ENCODE data around the gene ZNF775. TPM values are rescaled to one million over a fixed set of nuclear protein-coding genes. Genes with fewer than 3 reads are reported as not detected.
A peak's percentile ranks its signal among the peaks of the same experiment; 100 is the strongest.

The ZNF775 gene
- total RNA-seq, 6 experiments from 2014 or later = 0.44 to 1.6 (median 0.96) TPM

DNA sequence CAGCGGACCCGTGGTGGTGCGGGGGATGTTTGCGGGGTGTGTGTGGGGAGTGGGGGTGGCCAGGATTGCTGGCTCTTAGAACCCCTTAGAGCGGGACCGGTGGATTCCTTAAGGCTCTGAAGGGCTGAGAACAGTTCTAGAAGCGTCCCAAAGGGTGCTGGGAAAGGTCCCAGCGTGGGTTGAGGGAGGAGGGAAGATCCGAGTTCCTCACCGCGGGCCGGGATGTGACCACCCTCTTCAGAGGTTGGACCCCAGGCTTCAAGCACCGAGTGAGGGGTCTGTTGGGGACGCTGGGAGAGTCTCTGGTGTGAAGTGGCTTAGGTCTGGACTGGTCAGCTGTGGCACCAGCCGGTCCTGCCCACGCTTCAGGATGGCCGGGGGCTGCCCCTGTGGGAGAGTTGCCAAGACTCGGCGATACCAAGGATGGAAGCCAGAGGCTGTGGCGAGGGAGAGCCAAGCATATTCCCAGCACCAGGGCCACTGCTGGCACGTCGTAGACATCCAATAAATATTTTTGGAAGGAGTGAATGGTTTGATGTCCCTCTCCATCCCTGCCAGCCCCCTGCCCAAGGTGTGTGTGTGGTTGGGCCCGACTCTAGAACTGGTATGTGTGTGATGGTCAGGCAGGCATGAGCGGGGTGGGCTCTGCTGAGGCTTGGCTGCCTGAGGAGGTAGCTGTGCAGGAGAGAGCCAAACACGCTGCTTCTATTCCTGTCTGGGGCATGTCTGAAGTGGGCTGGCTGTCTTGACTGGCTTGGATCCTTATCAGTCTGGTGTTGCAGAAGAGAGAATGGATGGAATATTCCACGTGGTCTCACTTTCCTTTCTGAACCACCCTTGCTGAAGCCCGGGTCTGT lies 19.2 kb downstream of the ZNF775 start:
- H3K9me3 ChIP-seq = no peaks in the 10 kb centered on the region
- no peak for TF ChIP-seq POLR2A (IDR thresholded peaks at IDR 0.05)
- TF ChIP-seq, protein P1, sequence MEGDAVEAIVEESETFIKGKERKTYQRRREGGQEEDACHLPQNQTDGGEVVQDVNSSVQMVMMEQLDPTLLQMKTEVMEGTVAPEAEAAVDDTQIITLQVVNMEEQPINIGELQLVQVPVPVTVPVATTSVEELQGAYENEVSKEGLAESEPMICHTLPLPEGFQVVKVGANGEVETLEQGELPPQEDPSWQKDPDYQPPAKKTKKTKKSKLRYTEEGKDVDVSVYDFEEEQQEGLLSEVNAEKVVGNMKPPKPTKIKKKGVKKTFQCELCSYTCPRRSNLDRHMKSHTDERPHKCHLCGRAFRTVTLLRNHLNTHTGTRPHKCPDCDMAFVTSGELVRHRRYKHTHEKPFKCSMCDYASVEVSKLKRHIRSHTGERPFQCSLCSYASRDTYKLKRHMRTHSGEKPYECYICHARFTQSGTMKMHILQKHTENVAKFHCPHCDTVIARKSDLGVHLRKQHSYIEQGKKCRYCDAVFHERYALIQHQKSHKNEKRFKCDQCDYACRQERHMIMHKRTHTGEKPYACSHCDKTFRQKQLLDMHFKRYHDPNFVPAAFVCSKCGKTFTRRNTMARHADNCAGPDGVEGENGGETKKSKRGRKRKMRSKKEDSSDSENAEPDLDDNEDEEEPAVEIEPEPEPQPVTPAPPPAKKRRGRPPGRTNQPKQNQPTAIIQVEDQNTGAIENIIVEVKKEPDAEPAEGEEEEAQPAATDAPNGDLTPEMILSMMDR (IDR thresholded peaks at IDR 0.05) = no peak
- 91% methylated on average over 11 of the region's 27 CpGs for WGBS (ENCODE audit: insufficient coverage, low coverage, low lambda C conversion rate, missing lambda C conversion rate)
- H3K27ac ChIP-seq = no peak overlapping the region
- no peak overlapping the region for H3K4me3 ChIP-seq
- intact Hi-C loops (cut with DNase I) = no loop called here
- DNase-seq = no peak
- no peaks in the 10 kb centered on the region for H3K36me3 ChIP-seq
- no peaks in the 10 kb centered on the region for H3K27me3 ChIP-seq
- H3K4me1 ChIP-seq = no peaks in the 10 kb centered on the region
- no peak for ATAC-seq

- H3K36me3 ChIP-seq = no peaks in the 10 kb centered on the region
- no peak for ATAC-seq
- 40% methylated on average over 1 of the region's 2 CpGs for WGBS (ENCODE audit: insufficient coverage, low coverage, low lambda C conversion rate, missing lambda C conversion rate)
- H3K27ac ChIP-seq = no peak overlapping the region
- intact Hi-C loops (cut with DNase I) = no loop called here
- no peaks in the 10 kb centered on the region for H3K4me1 ChIP-seq
- H3K27me3 ChIP-seq = no peaks in the 10 kb centered on the region
- TF ChIP-seq POLR2A (IDR thresholded peaks at IDR 0.05) = no peak
- TF ChIP-seq, protein P1 (IDR thresholded peaks at IDR 0.05) = no peak
- no peak overlapping the region for H3K4me3 ChIP-seq
- no peaks in the 10 kb centered on the region for H3K9me3 ChIP-seq
- DNase-seq = no peak
Measured at GRCh38 chr7:150398965-150399320, 19.8 kb downstream of the ZNF775 start.

DNA sequence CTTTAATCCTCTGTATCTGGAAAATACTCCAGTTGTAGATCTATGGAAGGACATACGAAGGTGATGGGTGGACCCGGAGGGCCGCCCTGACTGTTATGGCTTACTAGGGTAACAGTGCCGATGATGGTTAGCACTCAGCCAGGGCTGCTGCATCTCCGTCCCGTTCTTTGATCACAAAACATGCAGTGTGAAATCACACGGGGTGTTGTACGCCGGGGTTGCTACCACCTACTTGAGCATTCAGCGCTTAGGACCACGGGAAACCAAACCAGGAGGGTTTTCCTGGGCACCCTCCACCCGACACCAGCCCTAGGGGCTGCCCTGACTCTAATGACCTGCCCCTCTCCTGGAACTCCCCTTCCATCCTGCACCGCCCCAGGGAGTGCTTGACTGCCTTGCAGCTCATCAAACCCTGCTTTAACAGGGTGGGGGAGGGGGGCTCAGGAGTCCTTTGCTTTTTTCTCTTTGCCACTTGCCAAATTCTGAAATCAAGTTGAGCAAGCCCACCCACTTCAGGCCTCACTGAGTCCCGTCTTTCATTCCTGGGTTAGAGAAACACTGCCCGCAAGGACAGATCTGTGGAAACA lies 20.4 kb downstream of the ZNF775 start:
- no peak for ATAC-seq
- no peak overlapping the region for H3K4me3 ChIP-seq
- peak in 1 of 3 donors; percentile 44 for DNase-seq
- no peaks in the 10 kb centered on the region for H3K36me3 ChIP-seq
- intact Hi-C loops (cut with DNase I) = no loop called here
- TF ChIP-seq, protein P1 (IDR thresholded peaks at IDR 0.05) = no peak
- no peak for TF ChIP-seq POLR2A (IDR thresholded peaks at IDR 0.05)
- H3K27ac ChIP-seq = no peak overlapping the region
- H3K27me3 ChIP-seq = no peaks in the 10 kb centered on the region
- WGBS (ENCODE audit: insufficient coverage, low coverage, low lambda C conversion rate, missing lambda C conversion rate) = 100% methylated on average over 3 of the region's 15 CpGs
- no peaks in the 10 kb centered on the region for H3K9me3 ChIP-seq
- H3K4me1 ChIP-seq = peaks cover 0 to 5% (median 2%) of the 10 kb centered on the region in 4 donors

GRCh38 chr7:150400008-150400787 lies 21.1 kb downstream of the ZNF775 start:
- Histone ChIP-seq H3K4me3 (no peak overlapping the region), H3K4me1 (peaks cover 0 to 6% (median 2%) of the 10 kb centered on the region in 4 donors), H3K36me3 (no peaks in the 10 kb centered on the region), H3K27me3 (no peaks in the 10 kb centered on the region), H3K9me3 (no peaks in the 10 kb centered on the region), H3K27ac (no peak overlapping the region)
- ATAC-seq = no peak
- TF ChIP-seq POLR2A (IDR thresholded peaks at IDR 0.05) = no peak
- TF ChIP-seq, protein P1 (IDR thresholded peaks at IDR 0.05) = no peak
- no peak for DNase-seq
- intact Hi-C loops (cut with DNase I) = no loop called here
- WGBS (ENCODE audit: insufficient coverage, low coverage, low lambda C conversion rate, missing lambda C conversion rate) = 84% methylated on average over 9 of the region's 11 CpGs

Data from right lobe of liver (tissue), 6 donors.